ENCODE data around the gene TDRD6. TPM values are rescaled to one million over a fixed set of nuclear protein-coding genes. Genes with fewer than 3 reads are reported as not detected.
A peak's percentile ranks its signal among the peaks of the same experiment; 100 is the strongest.
"Not testable (repeated sequence)": the region's sequence is repeated elsewhere in the genome, so short reads cannot be mapped to it uniquely, and the experiment has no call there.

Gene TDRD6
- total RNA-seq, 4 donors from 2014 or later = 0.49 to 1.8 (median 0.82) TPM

- H3K27ac ChIP-seq = no peak overlapping the region
- 16% methylated on average over 8 of the region's 8 CpGs for WGBS
- TF ChIP-seq EP300 (IDR thresholded peaks at IDR 0.05) (no peak), CTCF (IDR thresholded peaks at IDR 0.05) (no peak), POLR2A (IDR thresholded peaks at IDR 0.05) (no peak), POLR2AphosphoS5 (IDR thresholded peaks at IDR 0.05) (no peak)
- H3K4me1 ChIP-seq = peaks cover 17% of the 10 kb centered on the region
- H3K27me3 ChIP-seq = peaks cover 21% of the 10 kb centered on the region
- H3K36me3 ChIP-seq = no peaks in the 10 kb centered on the region
- no peaks in the 10 kb centered on the region for H3K9me3 ChIP-seq
- no peak for DNase-seq (ENCODE audit: low spot score in 2 of 2)
- peak overlapping the region; percentile 78 for H3K4me3 ChIP-seq
These were observed 48.0 kb downstream of the TDRD6 start for GRCh38 chr6:46735720-46736031.

- Histone ChIP-seq H3K27me3 (peaks cover 21% of the 10 kb centered on the region), H3K27ac (no peak overlapping the region), H3K4me3 (no peak overlapping the region), H3K36me3 (no peaks in the 10 kb centered on the region), H3K4me1 (peaks cover 17% of the 10 kb centered on the region), H3K9me3 (no peaks in the 10 kb centered on the region)
- TF ChIP-seq POLR2AphosphoS5 (IDR thresholded peaks at IDR 0.05) = no peak
- TF ChIP-seq CTCF (IDR thresholded peaks at IDR 0.05) = no peak
- no peak for TF ChIP-seq EP300 (IDR thresholded peaks at IDR 0.05)
- TF ChIP-seq POLR2A (IDR thresholded peaks at IDR 0.05) = no peak
- no peak for DNase-seq (ENCODE audit: low spot score in 2 of 2)
These were observed 49.2 kb downstream of the TDRD6 start for GRCh38 chr6:46736906-46737305.

GRCh38 chr6:46741482-46741881 lies 53.8 kb downstream of the TDRD6 start:
- Histone ChIP-seq H3K4me3 (no peak overlapping the region), H3K36me3 (no peaks in the 10 kb centered on the region), H3K27ac (no peak overlapping the region), H3K27me3 (peaks cover 11% of the 10 kb centered on the region), H3K4me1 (no peaks in the 10 kb centered on the region), H3K9me3 (no peaks in the 10 kb centered on the region)
- TF ChIP-seq CTCF (IDR thresholded peaks at IDR 0.05) = no peak
- no peak for TF ChIP-seq POLR2AphosphoS5 (IDR thresholded peaks at IDR 0.05)
- TF ChIP-seq POLR2A (IDR thresholded peaks at IDR 0.05) = no peak
- TF ChIP-seq EP300 (IDR thresholded peaks at IDR 0.05) = no peak
- 100% methylated on average over 2 of the region's 2 CpGs for WGBS
- no peak for DNase-seq (ENCODE audit: low spot score in 2 of 2)

- TF ChIP-seq EP300 (IDR thresholded peaks at IDR 0.05) (no peak), CTCF (IDR thresholded peaks at IDR 0.05) (no peak), POLR2AphosphoS5 (IDR thresholded peaks at IDR 0.05) (no peak)
- no peaks in the 10 kb centered on the region for H3K4me1 ChIP-seq
- H3K9me3 ChIP-seq = no peaks in the 10 kb centered on the region
- no peaks in the 10 kb centered on the region for H3K36me3 ChIP-seq
- H3K27ac ChIP-seq = no peak overlapping the region
- no peak for DNase-seq (ENCODE audit: low spot score in 2 of 2)
- H3K4me3 ChIP-seq = no peak overlapping the region
- peaks cover 11% of the 10 kb centered on the region for H3K27me3 ChIP-seq
- WGBS = 94% methylated on average over 4 of the region's 4 CpGs
These were observed 54.2 kb downstream of the TDRD6 start for GRCh38 chr6:46741910-46742309.

GRCh38 chr6:46743425-46744158 lies 55.9 kb downstream of the TDRD6 start:
- H3K4me3 ChIP-seq = no peak overlapping the region
- WGBS = 86% methylated on average over 1 of the region's 1 CpG
- TF ChIP-seq POLR2A (IDR thresholded peaks at IDR 0.05) = no peak
- no peak for TF ChIP-seq POLR2AphosphoS5 (IDR thresholded peaks at IDR 0.05)
- TF ChIP-seq EP300 (IDR thresholded peaks at IDR 0.05) = no peak
- TF ChIP-seq CTCF (IDR thresholded peaks at IDR 0.05) = no peak
- H3K27ac ChIP-seq = no peak overlapping the region
- H3K9me3 ChIP-seq = no peaks in the 10 kb centered on the region
- H3K4me1 ChIP-seq = no peaks in the 10 kb centered on the region
- H3K27me3 ChIP-seq = peaks cover 3% of the 10 kb centered on the region
- DNase-seq (ENCODE audit: low spot score in 2 of 2) = no peak
- H3K36me3 ChIP-seq = no peaks in the 10 kb centered on the region

- not testable (repeated sequence) for H3K4me3 ChIP-seq; DNase-seq (ENCODE audit: low spot score in 2 of 2); H3K27ac ChIP-seq; H3K27me3 ChIP-seq; H3K36me3 ChIP-seq; H3K9me3 ChIP-seq; H3K4me1 ChIP-seq
- 74% methylated on average over 3 of the region's 3 CpGs for WGBS
These were observed 56.6 kb downstream of the TDRD6 start for GRCh38 chr6:46744159-46744725.

All from suprapubic skin (tissue), 4 donors.